ENCODE measurements around the gene WRAP73. TPM values are rescaled to one million over a fixed set of nuclear protein-coding genes. Genes with fewer than 3 reads are reported as not detected.

The WRAP73 gene
- total RNA-seq, 1 experiment from 2014 or later, result 57.2 TPM

GRCh38 chr1:3638027-3638426 lies 11.9 kb downstream of the WRAP73 start:
- ChIA-PET CTCF (no interaction called here), POLR2A (ENCODE audit: unreplicated experiment) (no interaction called here)
- Histone ChIP-seq H3K27ac (ENCODE audit: low read length) (no peak overlapping the region), H3K4me1 (ENCODE audit: insufficient read depth, low read length) (no peaks in the 10 kb centered on the region), H3K4me3 (ENCODE audit: low read length) (no peak overlapping the region), H3K9me3 (ENCODE audit: low read length) (no peaks in the 10 kb centered on the region), H2AFZ (ENCODE audit: low read length) (no peak overlapping the region), H3K27me3 (ENCODE audit: low read length) (no peaks in the 10 kb centered on the region), H3K4me2 (ENCODE audit: low read length) (no peak overlapping the region), H3K9ac (ENCODE audit: low read length) (no peak overlapping the region), H3K36me3 (ENCODE audit: low read depth, low read length) (peaks cover 37% of the 10 kb centered on the region), H3K9me2 (replicated peaks; ENCODE audit: low read length) (no peaks in the 10 kb centered on the region), H3F3A (ENCODE audit: low read length, unreplicated experiment) (no peaks in the 10 kb centered on the region), H4K20me1 (ENCODE audit: low read length) (no peaks in the 10 kb centered on the region), H3K79me2 (ENCODE audit: low read length) (no peaks in the 10 kb centered on the region)
- BruUV-seq (replicated peaks), result no TSS peak
- DNase-seq, result no peak
- no peak for ATAC-seq
- TF ChIP-seq CTCF (conservative IDR thresholded peaks at IDR 0.05; ENCODE audit: low read depth, low read length) (no peak), EZH2 (IDR thresholded peaks at IDR 0.05; ENCODE audit: low read length, unreplicated experiment) (no peak), EZH2phosphoT487 (IDR thresholded peaks at IDR 0.05; ENCODE audit: borderline replicate concordance, low read length) (no peak)
- intact Hi-C loops (cut with micrococcal nuclease), result no loop called here

DNA sequence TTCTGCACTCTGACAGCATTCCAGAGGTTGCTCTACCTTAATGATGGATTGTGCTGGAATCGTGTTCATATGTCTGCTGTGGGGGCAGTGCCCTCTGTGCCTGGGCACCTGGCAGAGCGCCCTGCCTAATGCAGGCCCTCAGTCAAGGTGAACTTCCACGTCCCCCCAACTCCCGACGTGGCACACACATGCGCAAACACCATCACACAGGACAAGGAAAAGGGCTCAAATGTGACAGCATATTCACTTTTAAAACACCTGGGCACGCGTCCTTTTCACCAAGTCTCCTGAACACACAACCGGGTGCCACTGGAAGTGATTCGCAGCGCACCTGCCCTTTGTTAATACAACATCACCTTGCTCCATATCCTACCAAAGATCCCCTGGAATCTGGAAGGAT lies 13.4 kb downstream of the WRAP73 start:
- DNase-seq, result no peak
- CTCF ChIA-PET, result no interaction called here
- Histone ChIP-seq H2AFZ (ENCODE audit: low read length) (no peak overlapping the region), H3K4me2 (ENCODE audit: low read length) (no peak overlapping the region), H3K27me3 (ENCODE audit: low read length) (no peaks in the 10 kb centered on the region), H3K27ac (ENCODE audit: low read length) (no peak overlapping the region), H3K4me3 (ENCODE audit: low read length) (no peak overlapping the region), H3K36me3 (ENCODE audit: low read depth, low read length) (peaks cover 38% of the 10 kb centered on the region), H4K20me1 (ENCODE audit: low read length) (no peaks in the 10 kb centered on the region), H3K9ac (ENCODE audit: low read length) (no peak overlapping the region), H3K9me2 (replicated peaks; ENCODE audit: low read length) (no peaks in the 10 kb centered on the region), H3K9me3 (ENCODE audit: low read length) (no peaks in the 10 kb centered on the region), H3F3A (ENCODE audit: low read length, unreplicated experiment) (no peaks in the 10 kb centered on the region), H3K4me1 (ENCODE audit: insufficient read depth, low read length) (no peaks in the 10 kb centered on the region), H3K79me2 (ENCODE audit: low read length) (no peaks in the 10 kb centered on the region)
- ATAC-seq, result no peak
- no TSS peak for BruUV-seq (replicated peaks)
- intact Hi-C loops (cut with micrococcal nuclease), result no loop called here
- POLR2A ChIA-PET (ENCODE audit: unreplicated experiment), result no interaction called here
- no peak for TF ChIP-seq EZH2 (IDR thresholded peaks at IDR 0.05; ENCODE audit: low read length, unreplicated experiment)
- TF ChIP-seq EZH2phosphoT487 (IDR thresholded peaks at IDR 0.05; ENCODE audit: borderline replicate concordance, low read length), result no peak
- no peak for TF ChIP-seq CTCF (conservative IDR thresholded peaks at IDR 0.05; ENCODE audit: low read depth, low read length)

GRCh38 chr1:3636080-3636479 lies 13.8 kb downstream of the WRAP73 start:
- no peak for TF ChIP-seq EZH2 (IDR thresholded peaks at IDR 0.05; ENCODE audit: low read length, unreplicated experiment)
- no peak for TF ChIP-seq CTCF (conservative IDR thresholded peaks at IDR 0.05; ENCODE audit: low read depth, low read length)
- no peak for TF ChIP-seq EZH2phosphoT487 (IDR thresholded peaks at IDR 0.05; ENCODE audit: borderline replicate concordance, low read length)
- CTCF ChIA-PET, result no interaction called here
- no peak overlapping the region for H3K27ac ChIP-seq (ENCODE audit: low read length)
- no peaks in the 10 kb centered on the region for H3K9me3 ChIP-seq (ENCODE audit: low read length)
- no peak overlapping the region for H3K4me3 ChIP-seq (ENCODE audit: low read length)
- POLR2A ChIA-PET (ENCODE audit: unreplicated experiment), result no interaction called here
- H3K79me2 ChIP-seq (ENCODE audit: low read length), result no peaks in the 10 kb centered on the region
- H3K4me2 ChIP-seq (ENCODE audit: low read length), result no peak overlapping the region
- intact Hi-C loops (cut with micrococcal nuclease), result no loop called here
- H2AFZ ChIP-seq (ENCODE audit: low read length), result no peak overlapping the region
- ATAC-seq, result no peak
- no peaks in the 10 kb centered on the region for H3F3A ChIP-seq (ENCODE audit: low read length, unreplicated experiment)
- no peak for DNase-seq
- H3K9ac ChIP-seq (ENCODE audit: low read length), result no peak overlapping the region
- no peaks in the 10 kb centered on the region for H4K20me1 ChIP-seq (ENCODE audit: low read length)
- H3K9me2 ChIP-seq (replicated peaks; ENCODE audit: low read length), result no peaks in the 10 kb centered on the region
- peaks cover 38% of the 10 kb centered on the region for H3K36me3 ChIP-seq (ENCODE audit: low read depth, low read length)
- BruUV-seq (replicated peaks), result no TSS peak
- no peaks in the 10 kb centered on the region for H3K27me3 ChIP-seq (ENCODE audit: low read length)
- no peaks in the 10 kb centered on the region for H3K4me1 ChIP-seq (ENCODE audit: insufficient read depth, low read length)

Data from PC-3 (cell line).